ENCODE measurements around the gene RENBP.

The RENBP gene

DNA sequence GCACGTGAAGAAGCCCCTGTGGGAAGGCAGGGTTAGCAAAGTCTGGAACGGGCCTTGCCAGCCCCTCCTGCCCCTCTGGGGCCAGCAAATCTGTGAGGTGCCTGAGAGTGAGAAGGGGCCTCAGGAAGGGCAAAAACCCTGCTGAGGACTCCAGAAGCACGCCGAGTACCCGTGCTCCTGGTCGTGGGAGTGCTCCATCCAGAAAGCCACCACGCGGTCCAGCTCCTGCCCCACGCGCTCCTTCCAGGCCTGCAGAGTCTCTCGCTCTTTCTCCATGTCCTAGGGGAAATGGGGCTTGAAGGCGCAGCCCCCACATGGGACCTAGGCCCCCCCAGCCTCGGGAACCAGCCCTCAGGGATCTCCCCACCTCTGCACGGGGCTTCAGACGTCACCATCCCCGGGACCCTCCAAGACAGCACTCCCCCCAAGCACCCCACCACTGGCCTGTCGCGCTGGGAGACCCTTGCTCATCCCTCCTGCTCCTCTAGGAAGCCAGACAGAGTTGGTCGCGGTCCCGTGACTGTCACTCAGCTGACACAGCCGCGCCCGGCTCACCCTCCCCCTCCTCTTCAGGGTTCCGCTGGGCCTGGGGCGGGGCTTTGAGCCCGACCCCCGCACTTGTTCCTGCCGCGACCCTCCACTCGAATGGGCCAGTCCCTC is at the start of gene RENBP:
Gene RENBP (minus strand): TSS at position 504 of the 660 bp plus-strand sequence. CDS start 33 bp downstream, at position 471.
- Histone ChIP-seq H3K27me3 (replicated peaks; ENCODE audit: insufficient read depth, low read length) (no peaks in the 10 kb centered on the region), H3K4me2 (ENCODE audit: low read depth, low read length) (peak within 1 kb of the TSS; percentile 77; the same call in 1 of the 2 replicates), H3K4me1 (ENCODE audit: low read length) (no peaks in the 10 kb centered on the region), H3K9me3 (replicated peaks; ENCODE audit: insufficient read depth, low read length) (no peaks in the 10 kb centered on the region), H3K79me2 (ENCODE audit: low read length) (peaks cover 10% of the 10 kb centered on the region; the same call in 1 of the 2 replicates), H3K36me3 (replicated peaks; ENCODE audit: insufficient read depth, low read length) (no peaks in the 10 kb centered on the region), H3K4me3 (ENCODE audit: low read length) (peak within 1 kb of the TSS; percentile 63), H3K9me2 (replicated peaks; ENCODE audit: insufficient read depth, low read length) (no peaks in the 10 kb centered on the region), H2AFZ (ENCODE audit: low read length) (peak within 1 kb of the TSS; percentile 70), H4K20me1 (ENCODE audit: insufficient read depth, low read length) (no peaks in the 10 kb centered on the region), H3K9ac (ENCODE audit: low read length) (peak within 1 kb of the TSS; percentile 61), H3K27ac (ENCODE audit: low read length) (no peak within 1 kb of the TSS), H3F3A (ENCODE audit: insufficient read depth, low read length) (peaks cover 3% of the 10 kb centered on the region; the same call in 1 of the 2 replicates)
- no peak for TF ChIP-seq EZH2 (optimal IDR thresholded peaks at IDR 0.05; ENCODE audit: low read depth, low read length)
- no peak for TF ChIP-seq EZH2phosphoT487 (IDR thresholded peaks at IDR 0.05; ENCODE audit: low read length)
- TF ChIP-seq, protein P1, sequence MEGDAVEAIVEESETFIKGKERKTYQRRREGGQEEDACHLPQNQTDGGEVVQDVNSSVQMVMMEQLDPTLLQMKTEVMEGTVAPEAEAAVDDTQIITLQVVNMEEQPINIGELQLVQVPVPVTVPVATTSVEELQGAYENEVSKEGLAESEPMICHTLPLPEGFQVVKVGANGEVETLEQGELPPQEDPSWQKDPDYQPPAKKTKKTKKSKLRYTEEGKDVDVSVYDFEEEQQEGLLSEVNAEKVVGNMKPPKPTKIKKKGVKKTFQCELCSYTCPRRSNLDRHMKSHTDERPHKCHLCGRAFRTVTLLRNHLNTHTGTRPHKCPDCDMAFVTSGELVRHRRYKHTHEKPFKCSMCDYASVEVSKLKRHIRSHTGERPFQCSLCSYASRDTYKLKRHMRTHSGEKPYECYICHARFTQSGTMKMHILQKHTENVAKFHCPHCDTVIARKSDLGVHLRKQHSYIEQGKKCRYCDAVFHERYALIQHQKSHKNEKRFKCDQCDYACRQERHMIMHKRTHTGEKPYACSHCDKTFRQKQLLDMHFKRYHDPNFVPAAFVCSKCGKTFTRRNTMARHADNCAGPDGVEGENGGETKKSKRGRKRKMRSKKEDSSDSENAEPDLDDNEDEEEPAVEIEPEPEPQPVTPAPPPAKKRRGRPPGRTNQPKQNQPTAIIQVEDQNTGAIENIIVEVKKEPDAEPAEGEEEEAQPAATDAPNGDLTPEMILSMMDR (IDR thresholded peaks at IDR 0.05; ENCODE audit: low read length): no peak
- DNase-seq: peak; percentile 33

DNA sequence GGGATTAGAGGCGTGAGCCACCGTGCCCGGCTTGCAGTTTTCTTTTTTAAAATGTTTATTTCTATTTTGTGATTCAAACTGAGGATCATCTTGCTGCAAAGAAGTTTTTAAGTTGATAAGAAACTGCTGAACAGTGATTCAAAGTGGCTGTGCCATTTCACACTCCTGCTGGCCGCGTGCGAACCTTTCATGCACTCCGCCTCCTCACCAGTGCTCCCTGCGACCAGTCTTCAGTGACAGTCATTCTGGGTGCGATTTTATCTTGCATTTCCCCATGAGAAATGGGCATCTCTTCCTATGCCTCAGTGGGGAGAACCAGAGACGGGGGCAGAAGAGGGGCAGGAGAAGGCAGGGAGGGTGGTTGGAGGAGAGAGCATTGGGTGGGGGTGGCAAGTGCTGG is 49.5 kb upstream of the RENBP start:
- DNase-seq: no peak
- no peaks in the 10 kb centered on the region for H3K9me3 ChIP-seq (replicated peaks; ENCODE audit: insufficient read depth, low read length)

DNA sequence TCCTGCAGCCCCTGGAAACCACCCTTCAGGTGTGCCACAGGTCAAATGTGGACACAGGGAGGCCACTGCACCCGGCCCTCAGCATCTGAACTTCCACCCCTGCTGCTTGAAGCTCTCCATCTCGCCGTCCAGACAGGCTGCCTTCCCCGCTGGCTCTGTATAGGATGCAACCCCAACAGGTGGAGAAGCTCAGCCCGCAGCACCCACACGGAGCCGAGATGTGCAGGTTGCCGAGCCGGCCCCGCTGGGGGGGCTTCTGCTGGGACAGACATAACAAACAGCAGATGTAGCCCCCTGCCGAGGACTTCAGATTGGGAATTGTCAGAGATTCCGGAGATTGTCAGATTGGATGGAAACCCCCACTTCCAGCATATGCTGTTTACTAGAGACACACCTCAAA is 48.6 kb upstream of the RENBP start:
- TF ChIP-seq EZH2phosphoT487 (IDR thresholded peaks at IDR 0.05; ENCODE audit: low read length) (no peak), EZH2 (optimal IDR thresholded peaks at IDR 0.05; ENCODE audit: low read depth, low read length) (no peak)
- TF ChIP-seq, protein P1 (IDR thresholded peaks at IDR 0.05; ENCODE audit: low read length): no peak
- Histone ChIP-seq H3K9me2 (replicated peaks; ENCODE audit: insufficient read depth, low read length) (no peaks in the 10 kb centered on the region), H3K36me3 (replicated peaks; ENCODE audit: insufficient read depth, low read length) (no peaks in the 10 kb centered on the region), H3F3A (ENCODE audit: insufficient read depth, low read length) (no peaks in the 10 kb centered on the region), H3K4me1 (ENCODE audit: low read length) (no peaks in the 10 kb centered on the region), H2AFZ (ENCODE audit: low read length) (no peak overlapping the region), H3K27me3 (replicated peaks; ENCODE audit: insufficient read depth, low read length) (no peaks in the 10 kb centered on the region), H3K79me2 (ENCODE audit: low read length) (no peaks in the 10 kb centered on the region), H3K4me2 (ENCODE audit: low read depth, low read length) (no peak overlapping the region), H4K20me1 (ENCODE audit: insufficient read depth, low read length) (no peaks in the 10 kb centered on the region), H3K9me3 (replicated peaks; ENCODE audit: insufficient read depth, low read length) (no peaks in the 10 kb centered on the region), H3K4me3 (ENCODE audit: low read length) (no peak overlapping the region), H3K9ac (ENCODE audit: low read length) (no peak overlapping the region), H3K27ac (ENCODE audit: low read length) (no peak overlapping the region)
- DNase-seq: no peak

More for the DNA sequence above, 49.5 kb upstream of the RENBP start:
- Histone ChIP-seq H4K20me1 (ENCODE audit: insufficient read depth, low read length) (no peaks in the 10 kb centered on the region), H3K9me2 (replicated peaks; ENCODE audit: insufficient read depth, low read length) (no peaks in the 10 kb centered on the region), H3K27ac (ENCODE audit: low read length) (no peak overlapping the region), H3K4me2 (ENCODE audit: low read depth, low read length) (no peak overlapping the region), H3F3A (ENCODE audit: insufficient read depth, low read length) (no peaks in the 10 kb centered on the region), H3K79me2 (ENCODE audit: low read length) (no peaks in the 10 kb centered on the region), H3K36me3 (replicated peaks; ENCODE audit: insufficient read depth, low read length) (no peaks in the 10 kb centered on the region), H3K27me3 (replicated peaks; ENCODE audit: insufficient read depth, low read length) (no peaks in the 10 kb centered on the region), H2AFZ (ENCODE audit: low read length) (no peak overlapping the region), H3K4me3 (ENCODE audit: low read length) (no peak overlapping the region), H3K4me1 (ENCODE audit: low read length) (no peaks in the 10 kb centered on the region), H3K9ac (ENCODE audit: low read length) (no peak overlapping the region)
- TF ChIP-seq EZH2 (optimal IDR thresholded peaks at IDR 0.05; ENCODE audit: low read depth, low read length) (no peak), EZH2phosphoT487 (IDR thresholded peaks at IDR 0.05; ENCODE audit: low read length) (no peak)
- TF ChIP-seq, protein P1 (IDR thresholded peaks at IDR 0.05; ENCODE audit: low read length): no peak

All from MM.1S (cell line).